H9 (cell line): ENCODE results near the gene GXYLT2. TPM values are rescaled to one million over a fixed set of nuclear protein-coding genes. Genes with fewer than 3 reads are reported as not detected.

Experiments used
- DNase-seq: peaks from one replicate; pipeline ENCODE4 v3.0.0-alpha.2; 2017
- H2AFZ ChIP-seq: one replicate; pipeline ENCODE4 v1.6.1; 2013; ENCODE audit warnings: mild to moderate bottlenecking, low read length, control low read depth, moderate library complexity
- H2AK5ac ChIP-seq: 2 replicates; pipeline ENCODE4 v1.6.1; 2013; ENCODE audit warnings: low read length, control low read depth, mixed read lengths; ENCODE audit not compliant: insufficient read length
- H2BK120ac ChIP-seq: one replicate; pipeline ENCODE4 v1.6.1; 2013; ENCODE audit warnings: low read depth, mild to moderate bottlenecking, low read length, control low read depth, inconsistent platforms; ENCODE audit not compliant: poor library complexity, severe bottlenecking
- H2BK12ac ChIP-seq: 2 replicates; pipeline ENCODE4 v1.6.1; 2013; ENCODE audit warnings: low read length, control low read depth, mixed read lengths, low read depth; ENCODE audit not compliant: insufficient read length
- H2BK15ac ChIP-seq: 2 replicates; pipeline ENCODE4 v1.6.1; 2013; ENCODE audit warnings: low read depth, low read length, control low read depth
- H2BK20ac ChIP-seq: one replicate; pipeline ENCODE4 v1.6.1; 2013; ENCODE audit warnings: low read depth, mild to moderate bottlenecking, low read length, control low read depth, inconsistent platforms; ENCODE audit not compliant: poor library complexity, severe bottlenecking
- H2BK5ac ChIP-seq: 2 replicates; pipeline ENCODE4 v1.6.1; 2013; ENCODE audit warnings: low read length, control low read depth, mixed read lengths; ENCODE audit not compliant: insufficient read length
- H3K14ac ChIP-seq: 2 replicates; pipeline ENCODE4 v1.6.1; 2013; ENCODE audit warnings: low read length, control low read depth; ENCODE audit not compliant: insufficient read depth
- H3K18ac ChIP-seq: 2 replicates; pipeline ENCODE4 v1.6.1; 2013; ENCODE audit warnings: low read depth, mild to moderate bottlenecking, mixed read lengths, low read length, control low read depth; ENCODE audit not compliant: insufficient read length
- H3K23ac ChIP-seq: 2 replicates; pipeline ENCODE4 v1.6.1; 2013; ENCODE audit warnings: low read length, control low read depth, mixed read lengths, low read depth; ENCODE audit not compliant: insufficient read length
- H3K23me2 ChIP-seq: 2 replicates; pipeline ENCODE4 v1.6.1; 2013; ENCODE audit warnings: low read depth, mild to moderate bottlenecking, mixed read lengths, low read length, control low read depth; ENCODE audit not compliant: insufficient read length, poor library complexity, severe bottlenecking
- H3K27ac ChIP-seq: 2 replicates; pipeline ENCODE4 v1.5.1; 2013; ENCODE audit warnings: low read length, control low read depth, mixed read lengths, low read depth; ENCODE audit not compliant: insufficient read length
- H3K27me3 ChIP-seq: 2 replicates; pipeline ENCODE4 v1.6.1; 2013; ENCODE audit warnings: low read length, control low read depth, inconsistent platforms; ENCODE audit not compliant: insufficient read depth
- H3K4ac ChIP-seq: 2 replicates; pipeline ENCODE4 v1.6.1; 2013; ENCODE audit warnings: low read depth, mild to moderate bottlenecking, control low read depth, inconsistent platforms, low read length, moderate library complexity
- H3K4me1 ChIP-seq: 2 replicates; pipeline ENCODE4 v1.6.1; 2013; ENCODE audit warnings: low read length, control low read depth, inconsistent platforms; ENCODE audit not compliant: insufficient read depth
- H3K4me2 ChIP-seq: 2 replicates; pipeline ENCODE4 v1.6.1; 2013; ENCODE audit warnings: low read length, control low read depth, mixed read lengths; ENCODE audit not compliant: insufficient read length, insufficient read depth
- H3K56ac ChIP-seq: 2 replicates; pipeline ENCODE4 v1.6.1; 2013; ENCODE audit warnings: low read depth, mild to moderate bottlenecking, mixed read lengths, low read length, control low read depth; ENCODE audit not compliant: insufficient read length
- H3K79me1 ChIP-seq: 2 replicates; pipeline ENCODE4 v1.6.1; 2013; ENCODE audit warnings: low read depth, mild to moderate bottlenecking, moderate library complexity, low read length, control low read depth, inconsistent platforms; ENCODE audit not compliant: insufficient read depth, poor library complexity, severe bottlenecking
- H3K79me2 ChIP-seq: 2 replicates; pipeline ENCODE4 v1.6.1; 2013; ENCODE audit warnings: low read length, control low read depth, inconsistent platforms; ENCODE audit not compliant: insufficient read depth
- H3K9ac ChIP-seq: 2 replicates; pipeline ENCODE4 v1.6.1; 2013; ENCODE audit warnings: low read length, control low read depth, mixed read lengths; ENCODE audit not compliant: insufficient read length; ENCODE audit errors: extremely low read depth
- H3K9me3 ChIP-seq: one replicate; pipeline ENCODE4 v1.6.1; 2013; ENCODE audit warnings: low read depth, low read length, inconsistent platforms; ENCODE audit not compliant: control insufficient read depth
- H3T11ph ChIP-seq: one replicate; pipeline ENCODE4 v1.6.1; 2013; ENCODE audit warnings: mild to moderate bottlenecking, low read length, control low read depth, inconsistent platforms
- H4K20me1 ChIP-seq: one replicate; pipeline ENCODE4 v1.6.1; 2013; ENCODE audit not compliant: control insufficient read depth, insufficient read length, insufficient read depth
- H4K5ac ChIP-seq: 2 replicates; pipeline ENCODE4 v1.6.1; 2013; ENCODE audit warnings: low read depth, mild to moderate bottlenecking, mixed read lengths, low read length, control low read depth; ENCODE audit not compliant: insufficient read length
- H4K8ac ChIP-seq: replicated peaks from 2 replicates; pipeline ENCODE4 v1.6.1; 2013; ENCODE audit warnings: low read length, control low read depth, mixed read lengths, low read depth; ENCODE audit not compliant: insufficient read length
- H4K91ac ChIP-seq: 2 replicates; pipeline ENCODE4 v1.6.1; 2013; ENCODE audit warnings: low read depth, mild to moderate bottlenecking, moderate library complexity, mixed read lengths, low read length, control low read depth; ENCODE audit not compliant: insufficient read length
- H3K27ac Mint-ChIP-seq, 3 experiments: 2 replicates in 2 of 3; 3 replicates in 1 of 3; pipeline ENCODE4 v1.8.0; 2020 to 2021; ENCODE audit warnings: mixed read lengths in 3 of 3, mild to moderate bottlenecking in 1 of 3, moderate library complexity in 1 of 3
- H3K27me3 Mint-ChIP-seq: 2 replicates; pipeline ENCODE4 v1.8.0; 2021; ENCODE audit warnings: low read depth, mild to moderate bottlenecking, moderate library complexity, mixed read lengths
- H3K36me3 Mint-ChIP-seq, 3 experiments: 2 replicates in 2 of 3; 3 replicates in 1 of 3; pipeline ENCODE4 v1.8.0; 2020 to 2021; ENCODE audit warnings: low read depth in 3 of 3, mixed read lengths in 3 of 3; ENCODE audit not compliant: insufficient read depth in 1 of 3
- H3K4me1 Mint-ChIP-seq, 2 experiments: 2 replicates each; pipeline ENCODE4 v1.8.0; 2020; ENCODE audit warnings: mixed read lengths in 2 of 2
- H3K4me3 Mint-ChIP-seq, 2 experiments: 2 replicates in 1 of 2; 3 replicates in 1 of 2; pipeline ENCODE4 v1.8.0; 2020 to 2021; ENCODE audit warnings: mild to moderate bottlenecking in 2 of 2, mixed read lengths in 2 of 2, moderate library complexity in 1 of 2
- H3K9me3 Mint-ChIP-seq, 2 experiments: 2 replicates in 1 of 2; 3 replicates in 1 of 2; pipeline ENCODE4 v1.8.0; 2020; ENCODE audit warnings: mild to moderate bottlenecking in 2 of 2, mixed read lengths in 2 of 2, moderate library complexity in 1 of 2
- WGBS: extraction: QIAGEN DNeasy Blood & Tissue Kit; methylation state at CpG from one replicate; pipeline ENCODE4 v1.1.7; 2013; ENCODE audit warnings: missing lambda C conversion rate, low lambda C conversion rate, mixed read lengths; ENCODE audit not compliant: insufficient read length; ENCODE audit errors: extremely low coverage; 5-methylcytosine and 5-hydroxymethylcytosine counted together
- total RNA-seq: library from RNA; stranded (reverse); gene quantifications from 2 replicates; pipeline ENCODE4 v1.2.1, GENCODE V29; 2021
- TF ChIP-seq, protein P1 (sequence below): fragments of 200-600 bp; sonication (generic); conservative IDR thresholded peaks from 3 replicates; pipeline ENCODE4 v1.8.0; 2021; ENCODE audit warnings: antibody characterized with exemption, mild to moderate bottlenecking

Gene GXYLT2
- total RNA-seq, 1 experiment from 2014 or later, result 2.0 TPM

DNA sequence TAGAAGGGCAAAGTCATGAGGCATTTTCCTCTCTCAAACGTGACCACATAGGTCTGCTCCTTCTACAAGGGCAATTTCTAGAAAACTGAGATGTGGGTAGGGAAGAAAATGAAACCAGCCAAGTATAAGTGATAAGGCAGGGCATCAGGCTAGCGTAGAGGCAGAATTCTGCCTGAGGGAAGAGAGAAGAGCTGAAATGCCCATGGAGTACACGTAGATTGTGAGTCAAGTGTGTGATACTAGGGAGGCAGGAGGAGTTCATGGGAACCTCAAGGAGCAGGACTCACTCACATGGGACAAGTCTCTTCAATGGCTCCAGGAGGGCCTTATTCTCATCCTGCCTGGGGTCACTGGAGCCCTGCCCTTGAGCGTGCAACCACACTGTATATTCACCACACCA, 73.9 kb downstream of the GXYLT2 start:
- no peak overlapping the region for H3K4ac ChIP-seq
- TF ChIP-seq, protein P1, sequence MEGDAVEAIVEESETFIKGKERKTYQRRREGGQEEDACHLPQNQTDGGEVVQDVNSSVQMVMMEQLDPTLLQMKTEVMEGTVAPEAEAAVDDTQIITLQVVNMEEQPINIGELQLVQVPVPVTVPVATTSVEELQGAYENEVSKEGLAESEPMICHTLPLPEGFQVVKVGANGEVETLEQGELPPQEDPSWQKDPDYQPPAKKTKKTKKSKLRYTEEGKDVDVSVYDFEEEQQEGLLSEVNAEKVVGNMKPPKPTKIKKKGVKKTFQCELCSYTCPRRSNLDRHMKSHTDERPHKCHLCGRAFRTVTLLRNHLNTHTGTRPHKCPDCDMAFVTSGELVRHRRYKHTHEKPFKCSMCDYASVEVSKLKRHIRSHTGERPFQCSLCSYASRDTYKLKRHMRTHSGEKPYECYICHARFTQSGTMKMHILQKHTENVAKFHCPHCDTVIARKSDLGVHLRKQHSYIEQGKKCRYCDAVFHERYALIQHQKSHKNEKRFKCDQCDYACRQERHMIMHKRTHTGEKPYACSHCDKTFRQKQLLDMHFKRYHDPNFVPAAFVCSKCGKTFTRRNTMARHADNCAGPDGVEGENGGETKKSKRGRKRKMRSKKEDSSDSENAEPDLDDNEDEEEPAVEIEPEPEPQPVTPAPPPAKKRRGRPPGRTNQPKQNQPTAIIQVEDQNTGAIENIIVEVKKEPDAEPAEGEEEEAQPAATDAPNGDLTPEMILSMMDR, result no peak
- no peaks in the 10 kb centered on the region for H4K20me1 ChIP-seq

More for the DNA sequence above, 73.9 kb downstream of the GXYLT2 start:
- no peak for DNase-seq
- no peak overlapping the region for H4K91ac ChIP-seq
- Mint-ChIP-seq H3K27me3 (no peaks in the 10 kb centered on the region), H3K4me1 (peaks cover 6 to 9% of the 10 kb centered on the region in 2 experiments), H3K27ac (no peak overlapping the region), H3K36me3 (no peaks in the 10 kb centered on the region), H3K4me3 (no peak overlapping the region), H3K9me3 (no peaks in the 10 kb centered on the region)
- no peaks in the 10 kb centered on the region; the same call in 1 of the 2 replicates for H3K4me1 ChIP-seq
- H3K23me2 ChIP-seq, result no peaks in the 10 kb centered on the region
- H3T11ph ChIP-seq, result no peak overlapping the region
- H2BK20ac ChIP-seq, result no peak overlapping the region
- H4K5ac ChIP-seq, result no peak overlapping the region
- no peak overlapping the region for H2BK120ac ChIP-seq
- no peak overlapping the region for H3K4me2 ChIP-seq
- H2AFZ ChIP-seq, result no peak overlapping the region
- H3K27ac ChIP-seq, result no peak overlapping the region
- WGBS, result no CpG with 5 or more reads among the region's 4 CpGs
- H3K56ac ChIP-seq, result no peak overlapping the region
- no peak overlapping the region for H3K18ac ChIP-seq
- no peak overlapping the region for H3K9ac ChIP-seq
- H3K23ac ChIP-seq, result no peak overlapping the region
- no peak overlapping the region for H2AK5ac ChIP-seq
- no peaks in the 10 kb centered on the region for H3K27me3 ChIP-seq
- H2BK12ac ChIP-seq, result no peak overlapping the region
- H4K8ac ChIP-seq, result no peak overlapping the region
- no peaks in the 10 kb centered on the region for H3K79me2 ChIP-seq
- H2BK15ac ChIP-seq, result no peak overlapping the region
- H3K14ac ChIP-seq, result no peak overlapping the region
- no peaks in the 10 kb centered on the region for H3K79me1 ChIP-seq
- H2BK5ac ChIP-seq, result no peak overlapping the region
- no peaks in the 10 kb centered on the region for H3K9me3 ChIP-seq
